Stimulated activated CD4-positive, alpha-beta T cell treated with anti-CD3 and anti-CD28 coated beads, Interleukin-12 subunit alpha, Interleukin-12 subunit beta, amount 100 ng/mL, for 48 hours (primary cell): ENCODE measurements around the gene PRPSAP2.
"Not testable (repeated sequence)": the region's sequence is repeated elsewhere in the genome, so short reads cannot be mapped to it uniquely, and the experiment has no call there.

ENCODE experiments used
- DNase-seq, 3 donors: peaks; one replicate each; pipeline ENCODE4 v3.0.0-alpha.2; 2020; ENCODE audit warnings: low read depth in 2 of 3, low spot score in 1 of 3

Gene PRPSAP2, protein sequence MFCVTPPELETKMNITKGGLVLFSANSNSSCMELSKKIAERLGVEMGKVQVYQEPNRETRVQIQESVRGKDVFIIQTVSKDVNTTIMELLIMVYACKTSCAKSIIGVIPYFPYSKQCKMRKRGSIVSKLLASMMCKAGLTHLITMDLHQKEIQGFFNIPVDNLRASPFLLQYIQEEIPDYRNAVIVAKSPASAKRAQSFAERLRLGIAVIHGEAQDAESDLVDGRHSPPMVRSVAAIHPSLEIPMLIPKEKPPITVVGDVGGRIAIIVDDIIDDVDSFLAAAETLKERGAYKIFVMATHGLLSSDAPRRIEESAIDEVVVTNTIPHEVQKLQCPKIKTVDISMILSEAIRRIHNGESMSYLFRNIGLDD

DNA sequence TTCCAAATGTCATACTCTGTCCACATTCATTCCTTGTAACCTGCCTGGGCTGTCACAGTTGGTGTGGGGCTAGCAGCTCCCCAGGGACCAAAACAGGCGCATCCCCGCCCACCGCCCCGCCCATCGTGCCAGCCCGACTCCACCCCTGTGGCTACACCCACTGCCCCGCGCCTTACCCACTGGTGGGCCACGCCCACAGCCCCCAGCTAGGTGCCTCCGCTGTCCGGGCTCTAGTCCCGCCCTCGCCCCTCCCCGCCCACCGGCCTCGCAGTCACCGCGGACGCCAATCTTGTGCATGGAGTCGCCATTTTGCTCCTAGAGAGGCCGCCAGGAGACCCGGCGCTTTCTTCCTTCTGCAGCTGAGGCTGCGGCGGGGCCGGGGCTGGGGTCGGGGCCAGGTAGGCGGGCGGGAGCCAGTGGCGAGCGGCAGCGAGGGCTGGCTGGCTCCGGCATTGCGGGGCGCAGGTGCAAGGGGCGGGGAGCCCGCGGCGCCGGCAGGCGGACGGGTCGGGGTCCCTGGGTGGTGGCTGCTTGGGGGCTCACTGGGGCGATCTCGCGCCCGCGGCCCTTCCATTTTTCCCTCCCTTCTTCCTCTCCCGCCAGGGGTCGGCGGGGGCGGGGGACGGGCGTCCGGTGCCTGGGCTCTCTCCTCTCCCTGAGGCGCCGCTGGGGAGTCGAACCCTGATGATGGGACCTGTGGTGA is at the start of gene PRPSAP2:
Gene PRPSAP2, plus strand, starts transcription at position 268 of the 703 bp plus-strand sequence. CDS start 7,703 bp downstream, outside the sequence.
- DNase-seq: peak; percentile 88 to 94 (median 90)

DNA sequence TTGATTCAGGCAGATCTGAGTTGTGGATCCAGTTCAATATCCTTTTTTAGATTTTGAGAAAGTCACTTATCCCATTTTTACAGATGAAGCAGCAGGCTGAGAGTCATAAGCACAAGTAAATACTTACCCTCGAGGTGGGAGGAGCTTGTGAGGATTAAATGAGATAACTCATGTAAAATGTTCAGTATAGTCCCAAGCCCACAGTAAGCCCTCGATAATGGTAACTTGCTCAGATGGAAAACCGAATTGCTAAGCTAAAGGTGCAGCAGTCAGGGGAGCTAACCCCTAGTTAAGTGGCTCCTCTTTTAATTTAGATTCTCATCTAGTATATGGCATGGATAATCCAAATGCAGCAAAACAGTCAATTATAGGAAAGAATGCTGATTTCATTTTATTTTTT is 42.0 kb upstream of the PRPSAP2 start:
- DNase-seq: not testable (repeated sequence)

DNA sequence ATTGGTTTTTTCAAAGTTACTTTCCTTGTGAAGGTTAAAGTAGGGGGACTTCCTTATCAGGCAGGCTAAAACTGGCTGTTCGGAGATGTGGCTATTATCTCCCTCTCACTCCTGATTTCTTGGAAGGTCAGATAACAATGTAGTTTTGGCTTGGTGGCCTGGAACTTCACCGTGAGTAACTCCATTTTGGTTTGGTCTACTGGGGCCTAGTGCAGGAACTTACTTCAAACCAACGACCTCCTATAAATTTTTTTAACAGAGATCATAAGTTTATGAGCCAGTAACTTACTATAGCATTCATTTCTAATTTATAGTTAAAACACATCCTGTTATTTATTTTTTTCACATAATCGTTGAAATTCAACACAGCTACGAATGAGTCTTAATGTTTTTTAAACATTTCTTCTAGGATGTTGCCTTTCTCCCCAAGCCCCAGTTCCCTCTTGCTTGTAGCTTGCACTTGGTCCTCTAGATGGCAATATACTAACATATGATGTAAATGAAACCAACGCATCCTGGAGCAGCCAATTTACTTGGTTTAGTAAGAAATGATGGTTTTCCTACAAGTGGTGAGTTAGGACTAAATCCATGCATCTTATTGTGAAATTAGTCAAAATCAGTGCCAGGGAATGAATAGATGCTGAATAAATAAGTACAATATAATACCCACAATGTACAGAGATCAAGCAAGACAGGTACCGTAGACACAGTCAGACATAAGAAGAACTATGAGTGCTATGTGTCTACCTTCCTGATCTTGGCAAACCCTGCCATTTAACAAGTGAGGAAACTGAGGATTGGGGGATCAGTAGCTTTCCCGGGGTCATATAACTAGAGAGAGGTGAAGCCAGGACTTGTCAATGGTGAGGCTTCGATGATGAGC is 41.2 kb upstream of the PRPSAP2 start:
- DNase-seq: peak in 2 of 3 donors; percentile 1 to 46

DNA sequence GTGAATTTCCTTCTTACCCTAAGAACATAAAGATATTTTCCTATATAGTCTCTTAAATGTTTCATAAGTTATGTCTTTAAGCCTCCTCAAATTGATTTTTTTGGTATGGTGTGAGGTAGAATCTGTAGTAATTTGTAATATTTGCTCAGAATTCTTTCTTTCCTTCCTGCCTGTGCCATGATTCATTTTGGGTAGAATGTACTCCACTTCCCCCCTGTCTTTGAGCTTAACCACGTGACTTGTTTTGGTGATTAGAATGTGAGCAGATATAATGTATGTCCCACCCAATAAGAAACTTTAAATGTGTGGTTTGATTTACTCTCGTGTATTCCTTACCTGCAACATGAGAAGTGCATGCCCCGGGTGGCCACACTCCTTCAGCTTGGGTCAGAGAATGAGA is 36.5 kb upstream of the PRPSAP2 start:
- DNase-seq: not testable (repeated sequence)

DNA sequence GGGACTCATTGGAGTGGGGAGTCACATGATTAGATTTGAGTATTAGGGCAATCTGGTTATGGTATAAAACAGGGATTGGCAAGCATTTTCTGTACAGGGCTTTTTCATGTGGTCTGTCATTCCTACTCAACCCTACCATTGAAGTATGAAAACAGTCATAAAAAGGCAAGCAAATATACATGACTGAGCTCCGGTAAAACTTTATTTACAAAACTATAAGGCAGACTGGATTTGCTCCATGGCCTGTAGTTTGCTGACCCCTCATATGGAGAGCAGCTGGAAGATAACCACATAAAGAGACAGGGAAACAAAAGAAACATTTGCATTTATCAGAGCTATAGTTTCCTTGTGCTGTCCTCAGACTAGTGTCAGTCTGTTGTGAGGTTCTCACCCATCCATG is 30.3 kb upstream of the PRPSAP2 start:
- not testable (repeated sequence) for DNase-seq

DNA sequence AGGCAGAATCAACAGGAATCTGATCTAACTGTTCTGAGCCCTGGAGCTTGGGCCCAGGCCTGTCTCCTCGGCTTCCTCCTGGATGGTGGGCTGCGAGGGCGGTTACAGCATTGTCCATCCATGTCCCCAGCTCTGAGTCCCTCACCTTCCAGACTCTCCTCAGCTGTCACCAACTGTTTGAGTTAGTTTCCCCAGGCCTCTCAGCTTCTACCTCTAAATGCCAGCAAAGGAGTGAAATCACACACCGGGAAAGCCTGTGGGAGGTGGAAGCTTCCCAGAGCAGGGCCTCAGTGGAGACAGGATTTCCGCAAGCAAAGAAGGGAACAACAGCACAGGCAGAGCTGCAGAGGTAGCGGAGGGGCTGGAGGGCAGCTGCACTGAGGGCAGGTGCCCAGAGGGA is 9.4 kb upstream of the PRPSAP2 start:
- DNase-seq: no peak

DNA sequence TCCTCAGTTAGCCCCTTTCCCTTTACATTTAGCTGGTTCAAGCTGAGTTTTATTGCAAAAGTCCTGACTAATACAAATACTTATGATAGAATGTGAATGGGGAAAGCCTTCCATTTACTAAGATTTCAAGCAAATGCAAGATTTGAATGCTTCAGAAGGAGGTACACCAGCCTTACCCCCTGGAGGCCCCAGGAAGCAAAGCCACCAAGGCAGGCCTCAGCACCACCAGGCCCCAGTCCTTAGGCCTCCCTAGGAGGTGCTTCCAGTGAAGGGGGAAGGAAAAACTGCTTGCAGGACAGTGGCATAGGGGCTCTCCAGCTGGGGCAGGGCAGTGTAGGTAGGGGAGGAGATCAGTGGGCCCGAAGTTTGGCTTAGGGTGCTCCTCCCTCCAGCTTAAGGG is 7.3 kb upstream of the PRPSAP2 start:
- DNase-seq: no peak

DNA sequence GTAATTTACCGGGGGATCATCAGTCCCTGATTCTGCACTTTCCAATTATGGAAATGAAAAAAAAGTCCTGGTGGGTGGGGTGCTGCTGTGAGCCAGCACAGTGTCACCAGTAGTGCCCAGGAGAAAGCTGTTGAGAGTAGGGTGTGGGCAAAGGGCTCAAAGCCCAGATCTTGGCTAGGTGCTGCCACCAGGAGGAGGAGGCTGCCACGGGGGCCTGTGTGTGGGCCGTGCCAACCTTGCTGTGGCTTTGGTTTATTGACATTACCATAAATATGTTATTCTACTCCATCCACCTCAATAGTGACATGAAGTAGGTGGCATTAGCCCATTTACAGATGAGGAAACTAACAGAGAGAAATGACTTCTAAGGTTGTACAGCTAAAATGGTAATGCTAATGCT is 6.7 kb upstream of the PRPSAP2 start:
- no peak for DNase-seq

DNA sequence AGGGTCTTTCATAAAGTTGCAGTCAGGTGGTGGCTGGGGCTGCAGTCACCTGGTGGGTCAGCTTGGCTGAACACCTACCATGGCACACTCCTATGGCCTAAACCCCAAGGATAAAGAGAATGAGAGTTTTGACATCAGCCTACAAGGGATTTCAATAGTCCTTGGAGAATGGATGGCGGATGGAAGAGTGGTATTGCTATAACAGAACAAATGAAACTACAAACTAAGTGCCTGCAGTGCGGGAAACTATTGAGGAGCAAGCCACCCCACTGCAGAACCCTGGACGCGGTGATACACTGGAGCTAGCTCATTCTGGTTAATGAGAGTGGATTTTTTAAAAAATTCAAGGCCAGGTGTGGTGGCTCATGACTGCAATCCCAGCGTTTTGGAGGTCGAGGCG is 3.0 kb upstream of the PRPSAP2 start:
- DNase-seq: no peak

DNA sequence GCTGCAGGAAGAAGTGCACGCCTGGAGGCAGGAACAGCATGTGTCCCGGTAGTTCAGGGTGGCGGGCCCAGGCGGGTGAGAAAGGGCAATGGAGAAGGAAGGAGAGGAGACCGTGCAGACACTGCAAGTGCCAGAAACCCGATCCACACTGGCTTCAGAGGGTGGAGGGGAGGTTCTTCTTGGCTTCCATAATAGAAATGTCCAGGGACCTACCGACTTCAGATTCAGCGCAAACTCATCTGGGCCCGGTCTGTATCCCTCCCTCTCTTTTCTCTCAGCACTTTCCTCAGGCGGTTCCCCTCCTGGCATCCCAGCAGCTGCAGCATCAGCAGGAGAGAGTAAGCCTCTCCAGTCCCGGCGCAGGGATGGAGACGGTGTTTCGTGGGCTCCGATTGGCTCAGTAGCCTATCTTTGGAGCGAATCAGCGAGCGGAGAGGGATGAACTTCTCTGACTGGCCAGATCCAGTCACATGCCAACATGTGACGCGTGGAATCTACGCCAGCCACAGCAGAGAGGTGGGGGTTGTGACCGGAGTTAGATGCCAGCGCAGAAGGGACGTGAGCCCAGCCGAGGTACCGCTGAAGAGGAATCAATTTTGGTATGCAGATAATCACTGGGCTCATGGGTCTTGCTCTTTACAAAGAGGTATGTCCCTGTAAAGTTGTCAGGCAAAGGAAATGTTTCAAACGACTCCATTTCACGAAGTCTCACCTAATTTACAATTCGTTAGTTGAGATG is 1.9 kb upstream of the PRPSAP2 start:
- peak; percentile 80 to 81 (median 80) for DNase-seq

DNA sequence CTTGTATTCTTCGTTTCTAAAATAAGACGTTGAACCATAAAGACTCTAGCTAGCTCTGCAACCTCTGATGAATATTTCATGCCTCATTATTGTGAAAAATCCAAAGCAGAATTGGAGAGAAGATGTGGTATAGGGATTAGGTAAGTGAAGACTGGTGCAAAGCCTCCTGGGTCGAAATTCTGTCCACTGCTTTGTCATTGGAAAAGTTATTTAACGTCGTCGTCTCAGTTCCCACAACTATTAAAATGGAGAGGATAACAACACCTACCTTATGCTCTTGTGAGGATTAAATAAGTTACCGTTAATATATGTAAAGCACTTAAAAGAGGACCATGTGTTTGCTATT is 1.4 kb upstream of the PRPSAP2 start:
- DNase-seq: no peak

DNA sequence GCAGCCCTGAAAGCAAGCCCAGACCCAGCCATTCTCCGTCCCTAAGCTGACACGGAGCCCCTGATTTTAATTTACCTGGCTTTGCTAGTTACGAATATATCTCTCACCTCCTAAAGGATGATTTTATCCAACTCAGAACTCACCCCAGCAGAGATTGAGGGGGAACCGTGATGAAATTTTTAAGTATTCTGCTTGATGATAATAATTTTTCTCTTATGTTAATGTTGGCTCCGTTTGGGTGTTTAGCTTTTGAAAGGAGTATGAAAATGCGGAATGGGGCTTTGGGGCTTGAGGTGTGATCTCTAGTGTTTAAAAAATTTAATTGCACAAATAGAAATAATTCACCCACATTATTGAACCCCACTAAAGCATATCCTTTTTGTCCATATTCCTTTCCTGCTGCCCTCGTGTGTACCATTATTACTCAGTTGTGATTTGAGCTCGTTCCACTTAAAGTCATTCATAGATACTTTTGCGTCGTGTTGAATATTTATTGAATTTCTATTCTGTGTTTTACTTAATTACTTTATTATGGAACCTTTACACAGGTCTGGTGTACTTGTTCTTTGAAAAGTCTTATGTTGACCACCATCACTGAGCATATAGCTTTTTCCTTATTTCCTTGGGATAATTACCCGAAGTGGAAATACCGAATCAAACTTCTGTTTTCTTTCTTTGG is 775 bp downstream of the PRPSAP2 start:
- no peak for DNase-seq

DNA sequence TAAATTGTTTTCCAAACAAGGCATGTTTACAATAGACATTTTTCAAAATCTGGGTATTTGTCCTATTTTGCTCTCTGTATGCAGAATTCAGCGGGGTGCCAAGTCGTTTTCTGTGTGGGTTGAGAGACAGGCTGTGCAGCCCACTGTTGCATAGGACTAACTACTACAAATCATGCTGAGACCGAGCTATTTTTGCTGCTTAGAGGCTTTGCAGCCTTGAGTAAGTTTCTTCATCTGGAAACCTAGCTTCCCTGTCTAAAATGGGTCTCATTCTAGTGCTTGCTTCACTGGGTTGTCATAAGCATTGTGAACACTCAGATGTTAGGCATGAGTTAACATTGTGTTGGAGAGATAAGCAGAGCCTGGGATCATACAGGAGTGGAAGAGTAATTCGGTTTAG is 1.3 kb downstream of the PRPSAP2 start:
- DNase-seq: no peak

DNA sequence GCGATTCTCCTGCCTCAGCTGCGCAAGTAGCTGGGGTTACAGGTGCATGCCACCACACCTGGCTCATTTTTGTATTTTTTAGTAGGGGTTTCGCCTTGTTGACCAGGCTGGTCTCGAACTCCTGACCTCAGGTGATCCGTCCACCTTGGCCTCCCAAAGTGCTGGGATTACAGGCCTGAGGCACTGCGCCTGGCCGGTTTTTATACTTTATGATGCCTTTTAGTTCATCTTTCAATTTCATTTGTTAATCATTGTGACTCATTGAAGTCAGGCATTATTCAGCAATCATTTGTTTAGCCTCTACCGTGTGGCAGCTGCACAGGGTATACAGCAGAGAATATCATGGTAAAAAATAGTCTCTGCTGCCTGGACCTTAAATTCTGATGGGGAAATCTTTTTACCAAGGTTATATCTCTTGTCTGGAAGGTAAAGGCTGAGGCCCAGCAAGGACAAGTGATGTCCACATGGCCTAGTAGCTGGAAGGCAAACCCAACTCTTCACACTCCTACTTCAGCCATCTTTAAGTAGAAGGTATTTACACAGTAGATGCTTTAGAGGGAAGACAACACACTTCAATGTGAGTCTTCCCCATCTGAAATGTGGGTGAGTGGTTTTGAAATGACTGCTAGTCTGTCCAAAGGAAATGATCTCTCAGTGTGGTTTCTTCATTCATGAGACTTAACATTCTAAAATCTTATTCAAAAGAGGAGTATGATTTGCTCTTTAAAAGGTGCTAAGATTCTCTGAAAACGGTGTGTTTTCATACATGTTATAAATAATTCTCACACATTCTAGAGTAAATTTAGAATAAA is 2.4 kb downstream of the PRPSAP2 start:
- DNase-seq: no peak

DNA sequence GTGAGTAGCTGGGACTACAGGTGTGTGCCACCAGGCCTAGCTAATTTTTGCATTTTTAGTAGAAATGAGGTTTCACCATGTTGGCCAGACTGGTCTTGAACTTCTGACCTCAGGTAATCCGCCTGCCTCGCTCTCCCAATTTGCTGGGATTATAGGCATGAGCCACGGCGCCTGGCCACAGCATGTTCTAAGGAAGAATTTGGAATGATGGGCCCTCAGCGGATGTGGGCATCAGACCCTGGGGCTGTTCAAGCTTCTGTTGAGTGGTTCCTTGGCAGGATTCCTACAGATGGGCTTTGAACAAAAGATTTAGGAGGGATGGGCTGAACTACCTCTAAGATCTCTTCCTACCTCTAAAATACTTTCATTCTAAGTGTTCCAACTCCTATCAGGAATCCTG is 4.1 kb downstream of the PRPSAP2 start:
- no peak for DNase-seq

DNA sequence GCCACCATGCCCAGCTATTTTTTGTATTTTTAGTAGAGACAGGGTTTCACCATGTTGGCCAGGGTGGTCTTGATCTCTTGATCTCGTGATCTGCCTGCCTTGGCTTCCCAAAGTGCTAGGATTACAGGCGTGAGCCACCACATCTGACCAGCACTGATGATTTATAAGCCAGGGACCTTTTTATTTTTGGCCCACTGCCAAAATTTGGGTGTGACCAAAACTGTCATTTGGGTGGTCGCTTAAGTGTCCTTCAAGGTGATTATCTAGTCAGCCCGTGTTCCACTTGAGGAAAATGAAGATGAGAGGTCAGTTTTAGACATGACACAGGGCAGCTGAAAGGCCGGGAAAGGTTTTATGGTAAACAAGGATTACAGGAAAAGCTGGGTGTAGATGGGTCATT is 7.1 kb downstream of the PRPSAP2 start:
- DNase-seq: not testable (repeated sequence)

DNA sequence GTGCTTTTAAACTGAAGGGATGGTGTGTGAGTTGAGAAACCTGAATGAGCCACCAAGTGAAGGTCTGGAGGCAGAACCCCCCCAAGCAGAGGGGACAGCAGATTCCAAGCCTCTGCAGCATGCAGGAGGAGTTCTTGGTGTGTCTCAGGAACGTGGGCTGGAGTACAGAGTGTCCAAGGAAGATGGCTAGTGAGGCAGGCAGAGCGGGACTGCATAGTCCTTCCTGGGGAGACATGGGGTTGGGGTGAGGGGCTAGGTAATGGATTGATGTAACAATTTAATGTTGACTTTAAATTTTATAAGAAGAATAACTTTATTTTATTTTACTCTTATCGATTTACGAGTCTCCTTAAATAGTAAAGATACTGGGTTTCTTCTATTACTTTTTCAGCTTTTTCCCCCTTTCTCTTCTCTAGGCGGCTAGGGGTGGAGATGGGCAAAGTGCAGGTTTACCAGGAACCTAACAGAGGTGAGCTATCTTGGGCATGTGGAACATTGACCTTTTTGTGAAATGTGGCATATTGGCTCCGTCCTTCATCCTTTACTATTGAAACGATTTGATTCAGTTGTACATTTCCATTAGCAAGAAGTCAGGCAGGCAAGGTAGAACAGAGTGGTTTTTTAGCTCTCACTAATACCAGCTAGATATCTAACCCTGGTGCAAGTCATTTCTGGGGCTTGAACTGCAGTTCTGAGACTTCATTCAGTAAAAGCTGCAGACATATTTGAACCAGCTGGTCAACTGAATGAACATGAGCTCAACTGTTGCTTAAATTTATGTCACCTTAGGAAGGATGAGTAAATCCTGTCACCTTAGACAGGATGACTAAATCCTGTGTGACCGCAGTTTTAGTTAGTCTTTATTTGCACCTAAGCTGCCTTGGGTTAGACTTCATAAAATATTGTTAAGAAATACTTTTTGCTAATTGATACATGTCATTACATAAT is 9.2 kb downstream of the PRPSAP2 start:
- no peak for DNase-seq

DNA sequence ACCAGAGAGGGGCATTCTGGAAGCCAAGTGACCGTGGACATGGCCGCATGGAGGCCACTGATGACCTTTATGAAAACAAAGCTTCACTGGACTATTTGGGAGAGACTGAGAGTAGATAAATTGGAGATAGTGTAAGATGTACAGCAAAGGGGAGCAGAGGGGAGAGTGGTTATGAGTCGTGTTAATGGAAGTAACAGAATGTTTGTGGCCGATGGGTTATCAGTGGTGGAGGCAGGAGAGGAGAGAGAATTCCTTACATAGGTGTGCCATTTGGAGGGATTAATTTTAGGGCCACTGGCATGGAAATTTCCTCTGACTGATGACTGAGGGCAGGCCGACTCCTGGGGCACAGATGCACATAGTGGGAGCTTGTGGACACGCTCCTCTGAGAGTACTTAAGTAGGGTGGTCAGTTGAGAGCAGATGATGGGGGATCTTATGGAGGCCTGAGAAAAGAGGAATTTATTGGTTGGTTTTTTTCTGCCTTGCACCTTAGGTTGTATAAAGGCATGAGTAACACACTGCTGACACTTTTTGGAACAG is 19.2 kb downstream of the PRPSAP2 start:
- DNase-seq: no peak
